Measurements from ENCODE around the gene SMIM23.
A peak's percentile ranks its signal among the peaks of the same experiment; 100 is the strongest.

- peak; percentile 27 to 55; a peak in 3 of 4 replicates for TF ChIP-seq CTCF (conservative IDR thresholded peaks at IDR 0.05; ENCODE audit: low read depth in 2 of 2)
- TF ChIP-seq POLR2AphosphoS5 (IDR thresholded peaks at IDR 0.05; ENCODE audit: low read depth) = no peak
- TF ChIP-seq EZH2 (IDR thresholded peaks at IDR 0.05; ENCODE audit: low read depth, unreplicated experiment) = no peak
- no peak for TF ChIP-seq NANOG (IDR thresholded peaks at IDR 0.05; ENCODE audit: borderline replicate concordance)
- TF ChIP-seq CREB1 (CRISPR knock-in tag; IDR thresholded peaks at IDR 0.05; ENCODE audit: low read depth) = no peak
- TF ChIP-seq EZH2phosphoT487 (IDR thresholded peaks at IDR 0.05; ENCODE audit: unreplicated experiment) = no peak
- TF ChIP-seq ZNF114 (CRISPR knock-in tag; IDR thresholded peaks at IDR 0.05) = no peak
- TF ChIP-seq STAT1 (IDR thresholded peaks at IDR 0.05; ENCODE audit: unreplicated experiment) = no peak
- TF ChIP-seq REST (IDR thresholded peaks at IDR 0.05; ENCODE audit: unreplicated experiment) = no peak
- TF ChIP-seq, protein P1, sequence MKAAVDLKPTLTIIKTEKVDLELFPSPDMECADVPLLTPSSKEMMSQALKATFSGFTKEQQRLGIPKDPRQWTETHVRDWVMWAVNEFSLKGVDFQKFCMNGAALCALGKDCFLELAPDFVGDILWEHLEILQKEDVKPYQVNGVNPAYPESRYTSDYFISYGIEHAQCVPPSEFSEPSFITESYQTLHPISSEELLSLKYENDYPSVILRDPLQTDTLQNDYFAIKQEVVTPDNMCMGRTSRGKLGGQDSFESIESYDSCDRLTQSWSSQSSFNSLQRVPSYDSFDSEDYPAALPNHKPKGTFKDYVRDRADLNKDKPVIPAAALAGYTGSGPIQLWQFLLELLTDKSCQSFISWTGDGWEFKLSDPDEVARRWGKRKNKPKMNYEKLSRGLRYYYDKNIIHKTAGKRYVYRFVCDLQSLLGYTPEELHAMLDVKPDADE (IDR thresholded peaks at IDR 0.05) = no peak
- TF ChIP-seq JUNB (IDR thresholded peaks at IDR 0.05; ENCODE audit: unreplicated experiment) = no peak
- TF ChIP-seq, protein P2, sequence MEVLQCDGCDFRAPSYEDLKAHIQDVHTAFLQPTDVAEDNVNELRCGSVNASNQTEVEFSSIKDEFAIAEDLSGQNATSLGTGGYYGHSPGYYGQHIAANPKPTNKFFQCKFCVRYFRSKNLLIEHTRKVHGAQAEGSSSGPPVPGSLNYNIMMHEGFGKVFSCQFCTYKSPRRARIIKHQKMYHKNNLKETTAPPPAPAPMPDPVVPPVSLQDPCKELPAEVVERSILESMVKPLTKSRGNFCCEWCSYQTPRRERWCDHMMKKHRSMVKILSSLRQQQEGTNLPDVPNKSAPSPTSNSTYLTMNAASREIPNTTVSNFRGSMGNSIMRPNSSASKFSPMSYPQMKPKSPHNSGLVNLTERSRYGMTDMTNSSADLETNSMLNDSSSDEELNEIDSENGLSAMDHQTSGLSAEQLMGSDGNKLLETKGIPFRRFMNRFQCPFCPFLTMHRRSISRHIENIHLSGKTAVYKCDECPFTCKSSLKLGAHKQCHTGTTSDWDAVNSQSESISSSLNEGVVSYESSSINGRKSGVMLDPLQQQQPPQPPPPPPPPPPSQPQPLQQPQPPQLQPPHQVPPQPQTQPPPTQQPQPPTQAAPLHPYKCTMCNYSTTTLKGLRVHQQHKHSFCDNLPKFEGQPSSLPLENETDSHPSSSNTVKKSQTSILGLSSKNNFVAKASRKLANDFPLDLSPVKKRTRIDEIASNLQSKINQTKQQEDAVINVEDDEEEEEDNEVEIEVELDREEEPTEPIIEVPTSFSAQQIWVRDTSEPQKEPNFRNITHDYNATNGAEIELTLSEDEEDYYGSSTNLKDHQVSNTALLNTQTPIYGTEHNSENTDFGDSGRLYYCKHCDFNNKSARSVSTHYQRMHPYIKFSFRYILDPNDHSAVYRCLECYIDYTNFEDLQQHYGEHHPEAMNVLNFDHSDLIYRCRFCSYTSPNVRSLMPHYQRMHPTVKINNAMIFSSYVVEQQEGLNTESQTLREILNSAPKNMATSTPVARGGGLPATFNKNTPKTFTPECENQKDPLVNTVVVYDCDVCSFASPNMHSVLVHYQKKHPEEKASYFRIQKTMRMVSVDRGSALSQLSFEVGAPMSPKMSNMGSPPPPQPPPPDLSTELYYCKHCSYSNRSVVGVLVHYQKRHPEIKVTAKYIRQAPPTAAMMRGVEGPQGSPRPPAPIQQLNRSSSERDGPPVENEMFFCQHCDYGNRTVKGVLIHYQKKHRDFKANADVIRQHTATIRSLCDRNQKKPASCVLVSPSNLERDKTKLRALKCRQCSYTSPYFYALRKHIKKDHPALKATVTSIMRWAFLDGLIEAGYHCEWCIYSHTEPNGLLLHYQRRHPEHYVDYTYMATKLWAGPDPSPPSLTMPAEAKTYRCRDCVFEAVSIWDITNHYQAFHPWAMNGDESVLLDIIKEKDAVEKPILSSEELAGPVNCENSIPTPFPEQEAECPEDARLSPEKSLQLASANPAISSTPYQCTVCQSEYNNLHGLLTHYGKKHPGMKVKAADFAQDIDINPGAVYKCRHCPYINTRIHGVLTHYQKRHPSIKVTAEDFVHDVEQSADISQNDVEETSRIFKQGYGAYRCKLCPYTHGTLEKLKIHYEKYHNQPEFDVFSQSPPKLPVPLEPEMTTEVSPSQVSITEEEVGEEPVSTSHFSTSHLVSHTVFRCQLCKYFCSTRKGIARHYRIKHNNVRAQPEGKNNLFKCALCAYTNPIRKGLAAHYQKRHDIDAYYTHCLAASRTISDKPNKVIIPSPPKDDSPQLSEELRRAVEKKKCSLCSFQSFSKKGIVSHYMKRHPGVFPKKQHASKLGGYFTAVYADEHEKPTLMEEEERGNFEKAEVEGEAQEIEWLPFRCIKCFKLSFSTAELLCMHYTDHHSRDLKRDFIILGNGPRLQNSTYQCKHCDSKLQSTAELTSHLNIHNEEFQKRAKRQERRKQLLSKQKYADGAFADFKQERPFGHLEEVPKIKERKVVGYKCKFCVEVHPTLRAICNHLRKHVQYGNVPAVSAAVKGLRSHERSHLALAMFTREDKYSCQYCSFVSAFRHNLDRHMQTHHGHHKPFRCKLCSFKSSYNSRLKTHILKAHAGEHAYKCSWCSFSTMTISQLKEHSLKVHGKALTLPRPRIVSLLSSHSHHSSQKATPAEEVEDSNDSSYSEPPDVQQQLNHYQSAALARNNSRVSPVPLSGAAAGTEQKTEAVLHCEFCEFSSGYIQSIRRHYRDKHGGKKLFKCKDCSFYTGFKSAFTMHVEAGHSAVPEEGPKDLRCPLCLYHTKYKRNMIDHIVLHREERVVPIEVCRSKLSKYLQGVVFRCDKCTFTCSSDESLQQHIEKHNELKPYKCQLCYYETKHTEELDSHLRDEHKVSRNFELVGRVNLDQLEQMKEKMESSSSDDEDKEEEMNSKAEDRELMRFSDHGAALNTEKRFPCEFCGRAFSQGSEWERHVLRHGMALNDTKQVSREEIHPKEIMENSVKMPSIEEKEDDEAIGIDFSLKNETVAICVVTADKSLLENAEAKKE (CRISPR knock-in tag; IDR thresholded peaks at IDR 0.05) = no peak
- no peak for TF ChIP-seq ZNF331 (CRISPR knock-in tag; IDR thresholded peaks at IDR 0.05; ENCODE audit: low read depth)
Measured at GRCh38 chr5:171770153-171770552, 15.5 kb upstream of the SMIM23 start.
